WTC11 (cell line): ENCODE results near the gene ATP2A2.

ENCODE experiments used
- FOXJ3 ChIP-seq: sonication (generic); formaldehyde crosslinking; IDR thresholded peaks from 2 replicates; pipeline ENCODE4 v1.9.0; 2021; ENCODE audit warnings: missing genetic modification reagents, mild to moderate bottlenecking, borderline replicate concordance
- TF ChIP-seq, protein P1 (sequence below): sonication (generic); formaldehyde crosslinking; IDR thresholded peaks from 2 replicates; pipeline ENCODE4 v1.8.0; 2022; ENCODE audit warnings: mild to moderate bottlenecking, missing genetic modification reagents
- TF ChIP-seq, protein P2 (sequence below): sonication (generic); formaldehyde crosslinking; IDR thresholded peaks from 2 replicates; pipeline ENCODE4 v1.8.1; 2023; ENCODE audit warnings: mild to moderate bottlenecking, moderate library complexity, missing genetic modification reagents
- TF ChIP-seq, protein P3 (sequence below): fragments of 200-600 bp; IDR thresholded peaks from 2 replicates; pipeline ENCODE4 v1.8.0; 2022; ENCODE audit warnings: antibody characterized with exemption

DNA sequence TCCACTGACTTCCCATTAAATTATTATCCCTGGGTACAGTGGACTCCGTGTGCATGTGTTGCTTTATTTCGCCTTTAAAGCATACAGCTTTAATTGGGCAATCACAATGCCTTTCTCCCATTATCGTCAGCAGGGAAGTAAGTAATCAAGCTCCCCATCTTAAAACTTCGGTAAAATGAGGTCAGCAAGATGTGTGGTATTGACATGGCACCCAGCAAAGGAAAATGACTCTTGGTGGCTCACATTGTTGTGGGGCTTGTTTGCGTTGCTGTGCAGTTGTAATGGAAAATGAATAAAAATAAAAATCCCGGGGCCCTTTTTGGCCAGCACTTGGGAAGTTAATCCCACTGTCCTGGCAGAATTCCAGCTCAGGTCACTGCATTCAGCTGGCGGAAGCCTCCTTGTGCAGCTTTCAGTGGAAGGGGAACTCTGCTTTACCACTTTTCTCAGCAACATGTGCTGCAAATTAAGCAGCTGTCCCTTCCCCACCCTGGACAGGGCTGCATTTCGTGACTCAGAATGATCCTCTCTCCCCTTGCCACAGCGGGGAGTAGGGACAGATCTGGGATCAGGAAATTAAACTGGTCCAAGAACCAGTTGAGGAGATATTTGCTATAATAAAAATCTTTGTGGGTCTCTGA lies 13.9 kb upstream of the ATP2A2 start:
- TF ChIP-seq, protein P1, sequence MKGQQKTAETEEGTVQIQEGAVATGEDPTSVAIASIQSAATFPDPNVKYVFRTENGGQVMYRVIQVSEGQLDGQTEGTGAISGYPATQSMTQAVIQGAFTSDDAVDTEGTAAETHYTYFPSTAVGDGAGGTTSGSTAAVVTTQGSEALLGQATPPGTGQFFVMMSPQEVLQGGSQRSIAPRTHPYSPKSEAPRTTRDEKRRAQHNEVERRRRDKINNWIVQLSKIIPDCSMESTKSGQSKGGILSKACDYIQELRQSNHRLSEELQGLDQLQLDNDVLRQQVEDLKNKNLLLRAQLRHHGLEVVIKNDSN, result no peak
- TF ChIP-seq, protein P2, sequence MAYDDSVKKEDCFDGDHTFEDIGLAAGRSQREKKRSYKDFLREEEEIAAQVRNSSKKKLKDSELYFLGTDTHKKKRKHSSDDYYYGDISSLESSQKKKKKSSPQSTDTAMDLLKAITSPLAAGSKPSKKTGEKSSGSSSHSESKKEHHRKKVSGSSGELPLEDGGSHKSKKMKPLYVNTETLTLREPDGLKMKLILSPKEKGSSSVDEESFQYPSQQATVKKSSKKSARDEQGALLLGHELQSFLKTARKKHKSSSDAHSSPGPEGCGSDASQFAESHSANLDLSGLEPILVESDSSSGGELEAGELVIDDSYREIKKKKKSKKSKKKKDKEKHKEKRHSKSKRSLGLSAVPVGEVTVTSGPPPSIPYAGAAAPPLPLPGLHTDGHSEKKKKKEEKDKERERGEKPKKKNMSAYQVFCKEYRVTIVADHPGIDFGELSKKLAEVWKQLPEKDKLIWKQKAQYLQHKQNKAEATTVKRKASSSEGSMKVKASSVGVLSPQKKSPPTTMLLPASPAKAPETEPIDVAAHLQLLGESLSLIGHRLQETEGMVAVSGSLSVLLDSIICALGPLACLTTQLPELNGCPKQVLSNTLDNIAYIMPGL (CRISPR knock-in tag), result no peak
- TF ChIP-seq, protein P3, sequence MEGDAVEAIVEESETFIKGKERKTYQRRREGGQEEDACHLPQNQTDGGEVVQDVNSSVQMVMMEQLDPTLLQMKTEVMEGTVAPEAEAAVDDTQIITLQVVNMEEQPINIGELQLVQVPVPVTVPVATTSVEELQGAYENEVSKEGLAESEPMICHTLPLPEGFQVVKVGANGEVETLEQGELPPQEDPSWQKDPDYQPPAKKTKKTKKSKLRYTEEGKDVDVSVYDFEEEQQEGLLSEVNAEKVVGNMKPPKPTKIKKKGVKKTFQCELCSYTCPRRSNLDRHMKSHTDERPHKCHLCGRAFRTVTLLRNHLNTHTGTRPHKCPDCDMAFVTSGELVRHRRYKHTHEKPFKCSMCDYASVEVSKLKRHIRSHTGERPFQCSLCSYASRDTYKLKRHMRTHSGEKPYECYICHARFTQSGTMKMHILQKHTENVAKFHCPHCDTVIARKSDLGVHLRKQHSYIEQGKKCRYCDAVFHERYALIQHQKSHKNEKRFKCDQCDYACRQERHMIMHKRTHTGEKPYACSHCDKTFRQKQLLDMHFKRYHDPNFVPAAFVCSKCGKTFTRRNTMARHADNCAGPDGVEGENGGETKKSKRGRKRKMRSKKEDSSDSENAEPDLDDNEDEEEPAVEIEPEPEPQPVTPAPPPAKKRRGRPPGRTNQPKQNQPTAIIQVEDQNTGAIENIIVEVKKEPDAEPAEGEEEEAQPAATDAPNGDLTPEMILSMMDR, result no peak
- no peak for TF ChIP-seq FOXJ3 (CRISPR knock-in tag)
